Adipose tissue (tissue), 3 donors: ENCODE measurements around the gene PRR20A. TPM values are rescaled to one million over a fixed set of nuclear protein-coding genes. Genes with fewer than 3 reads are reported as not detected.
"Not testable (repeated sequence)": the region's sequence is repeated elsewhere in the genome, so short reads cannot be mapped to it uniquely, and the experiment has no call there.

Experiments used
- H3K27ac ChIP-seq: one replicate; pipeline ENCODE4 v1.5.1; 2013; ENCODE audit warnings: low read depth, low read length
- WGBS, 3 donors: extraction: QIAGEN DNeasy Blood & Tissue Kit; methylation state at CpG; one replicate each; pipeline ENCODE4 v1.1.7; 2013; 5-methylcytosine and 5-hydroxymethylcytosine counted together
- polyA plus RNA-seq, 3 donors: library from polyadenylated mRNA; stranded (reverse); fragments of 200-250 nt; gene quantifications; one replicate each; pipeline ENCODE4 v1.2.3, GENCODE V29; 2013
- donor health status: healthy with polysubstance abuse.
- donor health status: Bipolar disorder and iron deficiency.
- donor health status: healthy.

The PRR20A gene
- polyA plus RNA-seq = not detected

- H3K27ac ChIP-seq = not testable (repeated sequence)
- 91 to 96% (median 95%) methylated on average over 9 to 10 of the region's 34 CpGs for WGBS, 3 donors
These were observed at the start of gene PRR20A for GRCh38 chr13:57140235-57140968. Gene PRR20A (plus strand): TSS chr13:57140918. CDS start chr13:57141305, 387 bp downstream.

DNA sequence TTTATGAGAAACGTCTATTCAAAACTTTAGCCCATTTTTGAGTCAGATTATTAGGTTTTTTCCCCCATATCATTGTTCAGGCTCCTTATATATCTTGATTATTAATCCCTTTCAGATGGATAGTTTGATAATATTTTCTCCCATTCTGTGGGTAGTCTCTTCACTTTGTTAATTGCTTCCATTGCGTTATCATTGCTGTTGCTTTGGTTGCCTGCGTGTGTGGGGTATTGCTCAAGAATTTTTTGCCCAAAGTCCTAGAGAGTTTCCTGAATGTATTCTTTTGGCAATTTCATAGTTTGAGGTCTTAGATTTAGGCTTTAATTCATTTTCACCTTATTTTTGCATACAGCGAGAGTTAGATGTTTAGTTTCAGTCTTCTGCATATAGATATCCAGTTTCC is 25.8 kb upstream of the PRR20A start:
- WGBS, 3 donors = 85 to 89% (median 88%) methylated on average over 4 of the region's 4 CpGs
- H3K27ac ChIP-seq = no peak overlapping the region

GRCh38 chr13:57123681-57124080 is 17.0 kb upstream of the PRR20A start:
- WGBS, 3 donors = 34 to 60% (median 42%) methylated on average over 1 of the region's 1 CpG

GRCh38 chr13:57128909-57129308 is 11.8 kb upstream of the PRR20A start:
- WGBS, 3 donors = 81 to 88% (median 84%) methylated on average over 6 of the region's 6 CpGs

More at GRCh38 chr13:57123681-57124080, 17.0 kb upstream of the PRR20A start:
- H3K27ac ChIP-seq = no peak overlapping the region

GRCh38 chr13:57136093-57136492 is 4.6 kb upstream of the PRR20A start:
- WGBS, 3 donors = 45 to 61% (median 61%) methylated on average over 2 of the region's 2 CpGs
- no peak overlapping the region for H3K27ac ChIP-seq

More at GRCh38 chr13:57128909-57129308, 11.8 kb upstream of the PRR20A start:
- no peak overlapping the region for H3K27ac ChIP-seq

DNA sequence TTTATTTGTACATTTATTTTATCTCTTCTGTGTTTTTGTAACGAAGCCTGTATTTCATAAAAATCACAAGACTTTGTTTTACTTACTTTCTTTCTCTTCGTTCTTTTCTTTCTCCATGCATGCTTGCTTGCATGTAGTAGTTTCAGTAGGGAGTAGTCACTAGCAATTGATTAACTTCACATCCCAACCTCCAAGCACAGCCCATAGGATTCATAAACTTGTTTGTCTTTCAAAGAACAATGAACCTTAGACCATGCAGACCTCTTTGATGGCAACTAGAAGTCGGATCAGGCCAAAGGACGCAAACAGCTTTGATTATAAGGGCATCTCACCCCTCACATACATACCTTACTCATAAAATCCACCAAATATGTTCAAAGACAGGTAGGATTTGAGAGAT is 3.1 kb upstream of the PRR20A start:
- H3K27ac ChIP-seq = no peak overlapping the region
- WGBS, 3 donors = 44 to 82% (median 80%) methylated on average over 4 of the region's 4 CpGs

DNA sequence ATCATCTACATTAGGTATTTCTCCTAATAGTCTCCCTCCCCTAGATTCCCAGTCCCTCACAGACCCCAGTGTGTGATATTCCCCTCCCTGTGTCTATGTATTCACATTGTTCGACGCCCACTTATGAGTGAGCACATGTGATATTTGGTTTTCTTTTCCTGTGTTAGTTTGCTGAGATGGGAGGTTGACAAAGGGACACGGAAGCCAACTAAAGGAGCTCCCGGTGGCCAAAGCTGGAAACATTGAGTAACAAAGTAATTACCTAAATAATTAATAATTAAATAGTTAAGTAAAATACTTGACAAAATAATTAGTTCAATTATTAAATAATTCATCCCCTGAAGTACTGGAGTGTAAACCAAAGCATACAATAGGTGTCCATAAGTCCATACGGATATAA is 1.7 kb upstream of the PRR20A start:
- 87 to 92% (median 89%) methylated on average over 5 of the region's 5 CpGs for WGBS, 3 donors

DNA sequence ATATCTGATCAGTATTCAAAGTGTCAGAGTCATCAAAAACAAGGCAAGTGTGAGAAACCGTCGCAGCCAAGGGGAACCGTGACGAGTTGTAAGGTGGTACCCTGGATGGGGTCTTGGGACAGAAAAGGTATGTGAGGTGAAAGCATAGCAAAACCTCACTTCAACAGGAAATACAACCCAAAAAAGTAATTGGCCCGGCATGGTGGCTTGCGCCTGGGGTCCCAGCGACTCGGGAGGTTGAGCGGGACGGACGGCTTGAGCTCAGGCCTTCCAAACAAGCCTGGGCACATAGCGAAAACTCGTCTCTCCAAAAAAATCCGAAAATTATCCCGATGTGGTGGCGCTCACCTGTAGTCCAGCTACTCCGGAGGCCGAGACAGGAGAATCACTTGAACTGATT is 937 bp upstream of the PRR20A start:
- WGBS, 3 donors = 86 to 96% methylated on average over 5 to 7 of the region's 18 CpGs; no CpG with 5 or more reads in 1 of the 3 donors

More for the DNA sequence above, 1.7 kb upstream of the PRR20A start:
- H3K27ac ChIP-seq = no peak overlapping the region

GRCh38 chr13:57147188-57147587 is 6.5 kb downstream of the PRR20A start, which contains the start of gene PRR20B:
Gene PRR20B (plus strand): TSS chr13:57147488. CDS start chr13:57147875, 387 bp downstream.
- H3K27ac ChIP-seq = not testable (repeated sequence)
- WGBS, 3 donors = no CpG with 5 or more reads among the region's 22 CpGs

More for the DNA sequence above, 937 bp upstream of the PRR20A start:
- H3K27ac ChIP-seq = not testable (repeated sequence)

GRCh38 chr13:57148106-57148505 is 7.4 kb downstream of the PRR20A start:
- H3K27ac ChIP-seq = not testable (repeated sequence)
- 88 to 95% (median 94%) methylated on average over 6 of the region's 14 CpGs for WGBS, 3 donors

DNA sequence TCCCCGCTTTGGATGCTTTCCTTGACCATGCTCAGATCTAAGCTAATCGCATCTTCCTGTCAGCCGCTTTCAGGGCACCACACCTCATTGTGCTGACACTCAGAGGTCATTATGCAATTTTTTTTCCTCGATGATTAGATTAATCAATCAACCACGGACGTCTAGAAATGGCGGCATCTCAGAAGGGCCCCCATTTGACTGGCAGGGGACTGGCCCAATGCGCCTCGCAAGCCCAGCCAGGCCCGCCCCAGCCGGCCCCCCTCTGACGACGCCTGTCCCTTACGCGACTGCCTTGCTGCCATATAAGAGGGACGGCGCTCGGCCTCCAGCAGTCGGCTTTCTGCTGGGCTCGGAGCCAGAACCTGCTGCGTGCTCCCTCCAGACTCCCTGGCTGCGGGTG is 13.0 kb downstream of the PRR20A start, which contains the start of gene PRR20C:
Gene PRR20C, plus strand, starts transcription at position 301 of the 400 bp plus-strand sequence. CDS start 387 bp downstream, outside the sequence.
- WGBS, 3 donors = no CpG with 5 or more reads among the region's 22 CpGs

DNA sequence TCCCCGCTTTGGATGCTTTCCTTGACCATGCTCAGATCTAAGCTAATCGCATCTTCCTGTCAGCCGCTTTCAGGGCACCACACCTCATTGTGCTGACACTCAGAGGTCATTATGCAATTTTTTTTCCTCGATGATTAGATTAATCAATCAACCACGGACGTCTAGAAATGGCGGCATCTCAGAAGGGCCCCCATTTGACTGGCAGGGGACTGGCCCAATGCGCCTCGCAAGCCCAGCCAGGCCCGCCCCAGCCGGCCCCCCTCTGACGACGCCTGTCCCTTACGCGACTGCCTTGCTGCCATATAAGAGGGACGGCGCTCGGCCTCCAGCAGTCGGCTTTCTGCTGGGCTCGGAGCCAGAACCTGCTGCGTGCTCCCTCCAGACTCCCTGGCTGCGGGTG is 19.6 kb downstream of the PRR20A start, which contains the start of gene PRR20D:
Gene PRR20D, plus strand, starts transcription at position 301 of the 400 bp plus-strand sequence. CDS start 387 bp downstream, outside the sequence.
- WGBS, 3 donors = no CpG with 5 or more reads among the region's 22 CpGs

More for the DNA sequence above, 13.0 kb downstream of the PRR20A start, which contains the start of gene PRR20C:
- H3K27ac ChIP-seq = not testable (repeated sequence)

DNA sequence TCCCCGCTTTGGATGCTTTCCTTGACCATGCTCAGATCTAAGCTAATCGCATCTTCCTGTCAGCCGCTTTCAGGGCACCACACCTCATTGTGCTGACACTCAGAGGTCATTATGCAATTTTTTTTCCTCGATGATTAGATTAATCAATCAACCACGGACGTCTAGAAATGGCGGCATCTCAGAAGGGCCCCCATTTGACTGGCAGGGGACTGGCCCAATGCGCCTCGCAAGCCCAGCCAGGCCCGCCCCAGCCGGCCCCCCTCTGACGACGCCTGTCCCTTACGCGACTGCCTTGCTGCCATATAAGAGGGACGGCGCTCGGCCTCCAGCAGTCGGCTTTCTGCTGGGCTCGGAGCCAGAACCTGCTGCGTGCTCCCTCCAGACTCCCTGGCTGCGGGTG is 26.2 kb downstream of the PRR20A start, which contains the start of gene PRR20E:
Gene PRR20E, plus strand, starts transcription at position 301 of the 400 bp plus-strand sequence. CDS start 387 bp downstream, outside the sequence.
- not testable (repeated sequence) for H3K27ac ChIP-seq
- WGBS, 3 donors = no CpG with 5 or more reads among the region's 22 CpGs

More for the DNA sequence above, 19.6 kb downstream of the PRR20A start, which contains the start of gene PRR20D:
- H3K27ac ChIP-seq = not testable (repeated sequence)

DNA sequence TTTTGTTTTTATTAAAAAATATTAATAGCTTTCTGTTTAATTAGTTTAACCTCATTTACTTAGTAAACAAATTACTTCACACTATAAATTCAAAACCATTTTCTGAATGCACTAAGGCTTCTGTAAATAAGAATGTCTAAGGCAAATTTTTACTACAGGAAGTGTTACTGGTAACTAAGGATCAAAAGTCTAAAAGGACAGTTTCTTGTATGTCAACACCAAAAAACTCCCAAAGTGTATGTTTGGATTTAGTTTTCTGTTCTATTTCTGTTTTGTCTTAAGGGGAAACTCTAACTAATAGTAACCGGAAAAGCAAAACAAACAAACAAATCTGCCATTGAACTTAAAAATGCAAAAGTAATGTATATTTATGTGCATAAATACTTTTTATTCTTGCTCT is 50.9 kb downstream of the PRR20A start:
- H3K27ac ChIP-seq = no peak overlapping the region
- 84 to 95% (median 89%) methylated on average over 1 of the region's 1 CpG for WGBS, 3 donors

Other genes with a start within 250 kb of the PRR20A start
- not detected for gene PRR20B, start 6.6 kb downstream of the PRR20A start, polyA plus RNA-seq
- not detected for gene PRR20C, start 13.1 kb downstream of the PRR20A start, polyA plus RNA-seq
- gene PRR20D, start 19.7 kb downstream of the PRR20A start, polyA plus RNA-seq = not detected
- not detected for gene PRR20E, start 26.3 kb downstream of the PRR20A start, polyA plus RNA-seq